NCI-H1105 treated with DMSO at 0.1 percent for 48 hours (cell line): ENCODE data around the gene CUX1.
"Not testable (repeated sequence)": the region's sequence is repeated elsewhere in the genome, so short reads cannot be mapped to it uniquely, and the experiment has no call there.

Source experiments
- DNase-seq: peaks from one replicate; lab custom pipeline; 2025; lab: John Stamatoyannopoulos, UW

The CUX1 gene

GRCh38 chr7:102288285-102288930, 471.0 kb downstream of the CUX1 start:
- no peak for DNase-seq

GRCh38 chr7:102289057-102289456, 471.6 kb downstream of the CUX1 start:
- DNase-seq: no peak

GRCh38 chr7:102291056-102291915, 473.9 kb downstream of the CUX1 start:
- DNase-seq: no peak

- DNase-seq: no peak
Observed at GRCh38 chr7:102291916-102292267, 474.5 kb downstream of the CUX1 start.

GRCh38 chr7:102292813-102293798, 475.7 kb downstream of the CUX1 start:
- DNase-seq: no peak

GRCh38 chr7:102294589-102294988, 477.2 kb downstream of the CUX1 start:
- no peak for DNase-seq

- DNase-seq: no peak
Observed at GRCh38 chr7:102295346-102296178, 478.1 kb downstream of the CUX1 start.

- no peak for DNase-seq
Observed at GRCh38 chr7:102296179-102296438, 478.7 kb downstream of the CUX1 start.

GRCh38 chr7:102296514-102296913, 479.1 kb downstream of the CUX1 start:
- no peak for DNase-seq

GRCh38 chr7:102297487-102298218, 480.2 kb downstream of the CUX1 start:
- DNase-seq: no peak

- DNase-seq: no peak
Observed at GRCh38 chr7:102300643-102301221, 483.3 kb downstream of the CUX1 start.

GRCh38 chr7:102301367-102301766, 483.9 kb downstream of the CUX1 start:
- not testable (repeated sequence) for DNase-seq

- DNase-seq: no peak
Observed at GRCh38 chr7:102302025-102302424, 484.6 kb downstream of the CUX1 start.

GRCh38 chr7:102303669-102304422, 486.4 kb downstream of the CUX1 start:
- no peak for DNase-seq

GRCh38 chr7:102304668-102305067, 487.2 kb downstream of the CUX1 start:
- no peak for DNase-seq

- DNase-seq: no peak
Observed at GRCh38 chr7:102305414-102306268, 488.2 kb downstream of the CUX1 start.

GRCh38 chr7:102306916-102307677, 489.7 kb downstream of the CUX1 start:
- DNase-seq: no peak

- no peak for DNase-seq
Observed at GRCh38 chr7:102310414-102310815, 493.0 kb downstream of the CUX1 start.
